Astrocyte of the cerebellum (primary cell): ENCODE measurements around the gene NABP1.
A peak's percentile ranks its signal among the peaks of the same experiment; 100 is the strongest.

Source experiments
- DNase-seq: peaks from one replicate; pipeline ENCODE4 v3.0.0-alpha.2; 2011; ENCODE audit warnings: low read depth
- H3K4me3 ChIP-seq: 2 replicates; pipeline ENCODE4 v1.5.1; 2011; ENCODE audit warnings: mild to moderate bottlenecking, low read depth, low read length, moderate library complexity
- CTCF ChIP-seq: IDR thresholded peaks from 2 replicates; pipeline ENCODE4 v1.5.1; 2012; ENCODE audit warnings: low read length, low read depth, moderate library complexity, mild to moderate bottlenecking; ENCODE audit errors: missing control alignments
- in situ Hi-C: cut with HindIII; loops from 2 replicates; pipeline ENCODE4 v1.10.0; 2017; ENCODE audit warnings: low sequenced_read_pairs

NABP1 gene

DNA sequence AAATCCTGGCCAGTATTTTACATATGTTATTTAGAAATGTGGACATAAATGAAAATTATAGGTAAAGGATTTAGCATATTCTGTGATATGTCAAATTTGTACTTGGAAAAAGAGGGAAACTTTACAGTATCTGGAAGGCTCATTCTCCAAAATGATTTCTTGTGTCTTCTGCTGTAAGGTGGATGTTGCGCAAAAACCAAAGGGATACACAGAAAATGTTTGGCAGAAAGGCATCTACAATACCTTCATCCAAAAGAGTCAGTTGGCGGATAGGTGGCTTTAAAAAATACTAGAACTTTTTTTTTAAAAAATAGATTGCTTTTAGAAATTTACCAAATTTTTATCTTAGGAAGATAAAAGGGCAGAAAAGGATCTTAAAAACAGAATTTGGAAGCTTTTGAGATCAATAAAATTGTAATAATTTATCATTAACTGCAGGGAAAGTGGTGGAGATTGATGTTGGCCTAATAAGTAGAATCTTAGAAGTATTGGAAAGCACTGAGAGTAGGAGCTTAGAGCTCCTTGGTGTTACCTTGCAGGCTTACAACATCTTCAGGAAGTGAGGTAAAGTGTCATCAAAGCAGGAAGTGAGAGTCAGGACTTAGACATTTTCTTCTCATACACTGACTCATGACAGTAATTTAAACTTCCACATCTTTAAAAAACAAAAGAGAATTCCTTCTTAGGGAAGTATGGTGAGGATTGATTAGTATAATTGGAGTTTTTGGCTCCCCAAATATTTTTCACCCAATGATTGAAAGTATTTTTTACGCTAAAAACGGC is 2.1 kb downstream of the NABP1 start:
- in situ Hi-C loops: loop anchor here (5.0 kb wide), 2 partner anchors 48 to 113 kb away; no protein-coding TSS in a partner anchor

DNA sequence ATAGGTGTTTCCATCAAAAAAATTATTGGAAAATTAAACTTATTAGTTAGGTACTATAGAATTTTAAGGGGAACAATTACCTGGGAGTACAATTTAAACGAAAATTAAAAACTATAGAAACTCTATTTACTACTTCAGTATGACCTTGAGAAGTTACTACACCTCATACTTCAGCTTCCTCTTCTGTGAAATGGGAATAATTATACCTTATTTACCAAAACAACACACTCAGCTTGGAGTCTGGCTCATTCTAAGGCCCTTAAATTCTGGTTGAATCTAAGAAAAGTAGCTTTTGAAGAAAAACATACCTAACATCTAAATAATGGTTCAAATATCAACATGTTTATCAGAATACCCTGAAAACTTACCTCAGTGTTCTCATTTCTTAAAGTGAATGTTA is 2.7 kb downstream of the NABP1 start:
- peak overlapping the region; percentile 78 for H3K4me3 ChIP-seq
- in situ Hi-C loops: loop anchor here (5.0 kb wide), 1 partner anchor 113 kb away; no protein-coding TSS in a partner anchor
- DNase-seq: no peak
- TF ChIP-seq CTCF: no peak

More for the DNA sequence above, 2.1 kb downstream of the NABP1 start:
- TF ChIP-seq CTCF: no peak
- DNase-seq: no peak
- peak overlapping the region; percentile 78 for H3K4me3 ChIP-seq

DNA sequence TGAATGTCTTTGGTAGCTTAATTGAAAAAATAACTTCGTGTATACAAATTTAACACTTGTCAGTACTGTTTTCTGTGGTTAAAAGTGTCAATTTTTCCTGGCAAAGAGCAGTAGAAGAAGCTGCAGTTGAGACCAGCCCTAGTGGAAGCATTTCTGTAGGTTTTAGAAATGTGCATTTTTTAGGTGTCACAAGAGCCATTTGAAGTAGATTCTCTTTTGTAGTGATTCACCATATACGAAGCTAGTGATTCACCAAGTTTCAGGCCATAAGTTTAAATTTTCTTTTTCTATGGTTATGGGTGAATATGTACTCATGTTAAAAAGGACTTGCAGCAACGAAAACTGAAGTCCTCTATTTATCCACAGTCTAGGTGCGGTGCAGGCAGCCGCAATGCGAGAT is 4.2 kb downstream of the NABP1 start:
- in situ Hi-C loops: loop anchor here (5.0 kb wide), 1 partner anchor 115 kb away; no protein-coding TSS in a partner anchor
- DNase-seq: no peak
- no peak for TF ChIP-seq CTCF
- H3K4me3 ChIP-seq: peak overlapping the region; percentile 10

DNA sequence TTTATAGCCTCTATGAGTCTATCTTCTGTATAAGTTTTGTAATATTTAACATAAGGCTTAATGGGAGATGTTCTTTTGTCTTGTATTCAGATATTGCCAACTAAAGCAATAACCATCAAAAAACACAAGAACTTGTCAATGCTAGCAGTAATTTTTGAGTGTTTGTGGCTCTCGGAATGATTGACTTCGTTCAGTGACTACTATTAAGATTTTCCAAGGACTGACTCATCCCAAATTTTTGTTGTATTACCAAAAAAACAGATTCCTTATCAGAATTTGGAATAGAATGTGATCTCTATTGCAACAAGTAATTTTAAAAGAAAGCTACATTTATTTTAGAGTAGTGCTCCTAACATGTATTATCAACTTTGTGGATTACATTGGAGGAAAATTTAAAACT is 8.1 kb downstream of the NABP1 start:
- no peak overlapping the region for H3K4me3 ChIP-seq
- no peak for DNase-seq
- TF ChIP-seq CTCF: no peak
- in situ Hi-C loops: no loop called here

- in situ Hi-C loops: no loop called here
These were observed 8.8 kb downstream of the NABP1 start for GRCh38 chr2:191686729-191687128.

GRCh38 chr2:191687867-191688266 is 9.9 kb downstream of the NABP1 start:
- H3K4me3 ChIP-seq: no peak overlapping the region
- DNase-seq: no peak
- TF ChIP-seq CTCF: no peak
- in situ Hi-C loops: no loop called here

More at GRCh38 chr2:191686729-191687128, 8.8 kb downstream of the NABP1 start:
- H3K4me3 ChIP-seq: no peak overlapping the region
- TF ChIP-seq CTCF: no peak
- DNase-seq: no peak
